WTC11 (cell line): ENCODE data around the gene PRKCE. TPM values are rescaled to one million over a fixed set of nuclear protein-coding genes. Genes with fewer than 3 reads are reported as not detected.

Experiments
- ATAC-seq: fragments of 200-7000 bp; cut with Tn5 transposase; 2 replicates; pipeline ENCODE4 v1.10.0; 2021; ENCODE audit warnings: mild to moderate bottlenecking, moderate library complexity
- CTCF ChIA-PET: fragments of 300-600 bp; sonication (Branson Sonifier 250); formaldehyde crosslinking; loops from one replicate; lab custom pipeline; 2021; ENCODE audit warnings: antibody characterized with exemption; lab: Charles Lee
- POLR2A ChIA-PET: fragments of 350-600 bp; sonication (Branson Sonifier 250); formaldehyde crosslinking; loops from one replicate; lab custom pipeline; 2021; ENCODE audit warnings: antibody characterized with exemption; lab: Charles Lee
- DNase-seq: peaks from one replicate; pipeline ENCODE4 v3.0.0; 2021; ENCODE audit warnings: low spot score
- H3K27ac Mint-ChIP-seq: 2 replicates; pipeline ENCODE4 v1.8.0; 2021; ENCODE audit warnings: mixed read lengths
- H3K27me3 Mint-ChIP-seq: 2 replicates; pipeline ENCODE4 v1.8.0; 2021; ENCODE audit warnings: low read depth, mild to moderate bottlenecking, moderate library complexity, mixed read lengths
- H3K36me3 Mint-ChIP-seq: 2 replicates; pipeline ENCODE4 v1.8.0; 2021; ENCODE audit warnings: mixed read lengths
- H3K4me1 Mint-ChIP-seq: 2 replicates; pipeline ENCODE4 v1.8.0; 2022; ENCODE audit warnings: mixed read lengths
- H3K4me3 Mint-ChIP-seq: 2 replicates; pipeline ENCODE4 v1.8.0; 2021; ENCODE audit warnings: mild to moderate bottlenecking, moderate library complexity, mixed read lengths
- H3K9me3 Mint-ChIP-seq: 2 replicates; pipeline ENCODE4 v1.8.0; 2021; ENCODE audit warnings: mixed read lengths
- AFF4 ChIP-seq: sonication (generic); formaldehyde crosslinking; IDR thresholded peaks from 2 replicates; pipeline ENCODE4 v1.8.1; 2023; ENCODE audit warnings: mild to moderate bottlenecking, missing genetic modification reagents, borderline replicate concordance
- CBFB ChIP-seq: sonication (generic); formaldehyde crosslinking; IDR thresholded peaks from 2 replicates; pipeline ENCODE4 v1.8.1; 2022; ENCODE audit warnings: mild to moderate bottlenecking, low read depth, missing genetic modification reagents
- CDX4 ChIP-seq: fragments of 250-450 bp; sonication (Bioruptor Pico); IDR thresholded peaks from 2 replicates; pipeline ENCODE4 v1.9.0; 2021; ENCODE audit warnings: moderate library complexity, mild to moderate bottlenecking, inconsistent platforms, borderline replicate concordance
- EMX1 ChIP-seq: fragments of 250-450 bp; sonication (Bioruptor Pico); IDR thresholded peaks from 2 replicates; pipeline ENCODE4 v1.8.0; 2021; ENCODE audit warnings: mild to moderate bottlenecking
- HMGA2 ChIP-seq: fragments of 250-450 bp; sonication (Bioruptor Pico); IDR thresholded peaks from 2 replicates; pipeline ENCODE4 v1.4.0; 2021; ENCODE audit warnings: mild to moderate bottlenecking, moderate library complexity
- IRF2 ChIP-seq: sonication (generic); formaldehyde crosslinking; IDR thresholded peaks from 2 replicates; pipeline ENCODE4 v1.8.0; 2022; ENCODE audit warnings: low read depth, missing genetic modification reagents, borderline replicate concordance
- JUN ChIP-seq: sonication (generic); formaldehyde crosslinking; IDR thresholded peaks from 2 replicates; pipeline ENCODE4 v1.8.0; 2023; ENCODE audit warnings: mild to moderate bottlenecking, missing genetic modification reagents
- MYBL2 ChIP-seq: sonication (generic); formaldehyde crosslinking; IDR thresholded peaks from 2 replicates; pipeline ENCODE4 v1.8.1; 2023; ENCODE audit warnings: mild to moderate bottlenecking, moderate library complexity, missing genetic modification reagents
- PRRX2 ChIP-seq: fragments of 250-450 bp; sonication (Bioruptor Pico); IDR thresholded peaks from 2 replicates; pipeline ENCODE4 v1.8.0; 2021; ENCODE audit warnings: mild to moderate bottlenecking
- TEAD1 ChIP-seq: sonication (generic); formaldehyde crosslinking; IDR thresholded peaks from 2 replicates; pipeline ENCODE4 v1.8.0; 2022; ENCODE audit warnings: mild to moderate bottlenecking, missing genetic modification reagents
- TEAD4 ChIP-seq: sonication (generic); formaldehyde crosslinking; IDR thresholded peaks from 2 replicates; pipeline ENCODE4 v1.8.0; 2022; ENCODE audit warnings: mild to moderate bottlenecking, missing genetic modification reagents
- ZBTB43 ChIP-seq: sonication (generic); formaldehyde crosslinking; IDR thresholded peaks from 2 replicates; pipeline ENCODE4 v1.8.1; 2023; ENCODE audit warnings: mild to moderate bottlenecking, missing genetic modification reagents
- ZNF396 ChIP-seq: fragments of 250-450 bp; sonication (Bioruptor Pico); IDR thresholded peaks from 2 replicates; pipeline ENCODE4 v1.8.0; 2021; ENCODE audit warnings: mild to moderate bottlenecking, moderate library complexity, borderline replicate concordance
- ZNF416 ChIP-seq: fragments of 250-450 bp; sonication (Bioruptor Pico); IDR thresholded peaks from 2 replicates; pipeline ENCODE4 v1.9.0; 2021; ENCODE audit warnings: mild to moderate bottlenecking, inconsistent platforms
- total RNA-seq: library from RNA; stranded (reverse); gene quantifications from 3 replicates; pipeline ENCODE4 v1.2.3, GENCODE V29; 2021
- TF ChIP-seq, protein P1 (sequence below): sonication (generic); formaldehyde crosslinking; conservative IDR thresholded peaks from 2 replicates; pipeline ENCODE4 v1.8.1; 2023; ENCODE audit warnings: mild to moderate bottlenecking, low read depth, missing genetic modification reagents, moderate library complexity
- TF ChIP-seq, protein P2 (sequence below): fragments of 250-450 bp; sonication (Bioruptor Pico); IDR thresholded peaks from 2 replicates; pipeline ENCODE4 v1.9.0; 2021; ENCODE audit warnings: mild to moderate bottlenecking
- TF ChIP-seq, protein P3 (sequence below): sonication (generic); formaldehyde crosslinking; IDR thresholded peaks from 2 replicates; pipeline ENCODE4 v1.8.1; 2022; ENCODE audit warnings: mild to moderate bottlenecking, missing genetic modification reagents, moderate library complexity, borderline replicate concordance

The PRKCE gene
- total RNA-seq, 1 experiment from 2014 or later: 5.8 TPM

GRCh38 chr2:45680351-45680967 is 29.0 kb downstream of the PRKCE start:
- H3K27me3 Mint-ChIP-seq: no peaks in the 10 kb centered on the region; the same call in 1 of the 2 replicates
- no peak overlapping the region for H3K27ac Mint-ChIP-seq
- no peaks in the 10 kb centered on the region for H3K36me3 Mint-ChIP-seq
- H3K9me3 Mint-ChIP-seq: no peaks in the 10 kb centered on the region
- DNase-seq (no peak), ATAC-seq (no peak)
- TF ChIP-seq TEAD1 (CRISPR knock-in tag) (no peak), IRF2 (CRISPR knock-in tag) (no peak), PRRX2 (no peak), MYBL2 (CRISPR knock-in tag) (no peak), ZNF416 (no peak), ZBTB43 (CRISPR knock-in tag) (no peak), ZNF396 (CRISPR knock-in tag) (no peak), TEAD4 (CRISPR knock-in tag) (no peak), AFF4 (no peak), JUN (no peak), HMGA2 (CRISPR knock-in tag) (no peak), CDX4 (CRISPR knock-in tag) (no peak), EMX1 (CRISPR knock-in tag) (no peak), CBFB (CRISPR knock-in tag) (no peak)
- TF ChIP-seq, protein P1, sequence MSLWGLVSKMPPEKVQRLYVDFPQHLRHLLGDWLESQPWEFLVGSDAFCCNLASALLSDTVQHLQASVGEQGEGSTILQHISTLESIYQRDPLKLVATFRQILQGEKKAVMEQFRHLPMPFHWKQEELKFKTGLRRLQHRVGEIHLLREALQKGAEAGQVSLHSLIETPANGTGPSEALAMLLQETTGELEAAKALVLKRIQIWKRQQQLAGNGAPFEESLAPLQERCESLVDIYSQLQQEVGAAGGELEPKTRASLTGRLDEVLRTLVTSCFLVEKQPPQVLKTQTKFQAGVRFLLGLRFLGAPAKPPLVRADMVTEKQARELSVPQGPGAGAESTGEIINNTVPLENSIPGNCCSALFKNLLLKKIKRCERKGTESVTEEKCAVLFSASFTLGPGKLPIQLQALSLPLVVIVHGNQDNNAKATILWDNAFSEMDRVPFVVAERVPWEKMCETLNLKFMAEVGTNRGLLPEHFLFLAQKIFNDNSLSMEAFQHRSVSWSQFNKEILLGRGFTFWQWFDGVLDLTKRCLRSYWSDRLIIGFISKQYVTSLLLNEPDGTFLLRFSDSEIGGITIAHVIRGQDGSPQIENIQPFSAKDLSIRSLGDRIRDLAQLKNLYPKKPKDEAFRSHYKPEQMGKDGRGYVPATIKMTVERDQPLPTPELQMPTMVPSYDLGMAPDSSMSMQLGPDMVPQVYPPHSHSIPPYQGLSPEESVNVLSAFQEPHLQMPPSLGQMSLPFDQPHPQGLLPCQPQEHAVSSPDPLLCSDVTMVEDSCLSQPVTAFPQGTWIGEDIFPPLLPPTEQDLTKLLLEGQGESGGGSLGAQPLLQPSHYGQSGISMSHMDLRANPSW (CRISPR knock-in tag): no peak
- TF ChIP-seq, protein P2, sequence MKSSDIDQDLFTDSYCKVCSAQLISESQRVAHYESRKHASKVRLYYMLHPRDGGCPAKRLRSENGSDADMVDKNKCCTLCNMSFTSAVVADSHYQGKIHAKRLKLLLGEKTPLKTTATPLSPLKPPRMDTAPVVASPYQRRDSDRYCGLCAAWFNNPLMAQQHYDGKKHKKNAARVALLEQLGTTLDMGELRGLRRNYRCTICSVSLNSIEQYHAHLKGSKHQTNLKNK: no peak
- TF ChIP-seq, protein P3, sequence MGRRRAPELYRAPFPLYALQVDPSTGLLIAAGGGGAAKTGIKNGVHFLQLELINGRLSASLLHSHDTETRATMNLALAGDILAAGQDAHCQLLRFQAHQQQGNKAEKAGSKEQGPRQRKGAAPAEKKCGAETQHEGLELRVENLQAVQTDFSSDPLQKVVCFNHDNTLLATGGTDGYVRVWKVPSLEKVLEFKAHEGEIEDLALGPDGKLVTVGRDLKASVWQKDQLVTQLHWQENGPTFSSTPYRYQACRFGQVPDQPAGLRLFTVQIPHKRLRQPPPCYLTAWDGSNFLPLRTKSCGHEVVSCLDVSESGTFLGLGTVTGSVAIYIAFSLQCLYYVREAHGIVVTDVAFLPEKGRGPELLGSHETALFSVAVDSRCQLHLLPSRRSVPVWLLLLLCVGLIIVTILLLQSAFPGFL (CRISPR knock-in tag): no peak
- H3K4me3 Mint-ChIP-seq: no peak overlapping the region
- ChIA-PET CTCF (no interaction called here), POLR2A (no interaction called here)
- H3K4me1 Mint-ChIP-seq: peaks cover 19% of the 10 kb centered on the region
